GM19193 (cell line): ENCODE data around the gene DMGDH.

Experiments used
- POLR2A ChIP-seq: IDR thresholded peaks from 4 replicates; pipeline ENCODE4 v1.6.1; 2011; ENCODE audit not compliant: insufficient read depth, insufficient read length; ENCODE audit errors: extremely low read depth

Gene DMGDH

DNA sequence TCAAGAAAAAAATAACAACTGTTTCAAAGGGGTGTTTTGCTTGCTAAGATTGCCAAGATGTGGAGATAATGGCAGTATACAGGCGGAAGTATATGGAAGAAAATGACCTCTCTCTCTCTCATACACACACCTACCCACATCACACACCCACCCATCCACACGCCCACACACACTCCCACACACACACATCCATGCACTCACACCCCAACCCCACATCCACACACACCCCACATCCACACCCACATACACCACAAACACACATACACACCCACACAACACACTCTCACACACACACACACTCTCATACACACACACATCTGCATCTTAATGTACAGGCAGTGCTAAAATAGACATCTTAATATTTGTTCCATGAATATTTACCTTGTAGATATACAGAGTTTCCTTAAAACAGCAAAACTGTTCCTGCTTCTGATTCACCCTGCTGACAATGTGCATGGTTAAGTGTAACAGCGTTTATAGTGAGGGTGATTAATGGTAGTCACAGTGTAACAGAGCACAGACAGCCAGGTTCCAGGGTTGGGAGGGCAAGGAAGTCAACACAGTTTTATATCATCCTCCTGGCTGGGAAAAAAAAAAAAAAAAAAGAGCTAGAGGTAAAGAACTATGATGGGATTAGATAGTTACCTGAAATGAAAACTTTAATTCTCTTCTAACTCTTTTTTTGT, 8.3 kb upstream of the DMGDH start:
- no peak for TF ChIP-seq POLR2A

DNA sequence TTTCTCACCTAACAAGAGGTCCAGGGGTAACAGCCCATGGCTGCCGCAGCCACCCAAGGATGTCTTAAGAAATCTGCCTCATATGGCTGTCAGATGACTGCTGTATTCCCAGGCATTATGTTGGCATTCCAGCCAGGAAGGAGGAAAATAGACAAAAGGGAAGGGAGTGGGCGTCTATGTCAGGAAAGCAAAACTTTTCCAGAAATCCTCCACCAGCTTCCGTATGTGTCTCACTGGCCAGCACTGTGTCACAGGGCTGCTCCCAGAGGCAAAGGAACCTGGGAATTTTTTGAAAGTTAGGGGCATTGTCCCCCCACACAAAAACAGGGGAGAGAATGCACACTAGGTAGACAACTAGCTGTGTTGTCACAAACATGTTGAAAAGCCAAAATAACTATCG, 7.3 kb upstream of the DMGDH start:
- no peak for TF ChIP-seq POLR2A

DNA sequence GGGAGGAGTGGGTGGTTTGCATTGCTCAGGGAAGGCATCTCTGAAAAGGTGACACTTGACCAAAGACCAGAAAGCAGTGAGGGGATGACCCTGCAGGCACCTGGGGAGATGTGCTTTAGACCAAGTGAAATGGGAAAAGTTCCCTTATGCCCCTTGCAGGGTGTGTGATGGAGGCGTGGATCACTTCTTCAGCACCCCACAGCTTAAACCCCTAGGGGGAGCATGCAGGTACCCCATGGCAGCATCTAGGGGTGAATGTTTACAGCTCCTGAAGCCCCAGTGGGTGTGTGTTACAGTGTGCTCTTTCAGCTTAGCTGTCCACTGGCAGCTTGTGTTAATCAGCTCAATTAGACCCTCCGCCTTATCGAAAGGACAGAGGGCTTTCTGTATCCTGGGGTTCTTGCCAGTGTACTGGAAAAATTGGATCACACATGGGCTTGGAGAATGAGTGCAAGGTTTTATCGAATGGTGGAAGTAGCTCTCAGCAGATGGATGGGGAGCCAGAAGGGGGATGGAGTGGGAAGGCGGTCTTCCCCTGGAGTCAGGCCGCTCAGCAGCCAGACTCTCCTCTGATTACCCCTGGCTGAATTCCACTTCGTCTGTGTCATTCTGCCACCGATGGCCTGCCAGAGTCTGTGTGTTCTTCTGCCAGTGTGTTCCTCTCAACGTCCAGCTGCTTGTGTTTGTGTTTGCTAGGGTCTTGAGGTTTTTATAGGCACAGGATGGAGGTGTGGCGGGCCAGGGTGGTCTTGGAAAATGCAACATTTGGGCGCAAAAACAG, 6.4 kb upstream of the DMGDH start:
- TF ChIP-seq POLR2A = no peak

DNA sequence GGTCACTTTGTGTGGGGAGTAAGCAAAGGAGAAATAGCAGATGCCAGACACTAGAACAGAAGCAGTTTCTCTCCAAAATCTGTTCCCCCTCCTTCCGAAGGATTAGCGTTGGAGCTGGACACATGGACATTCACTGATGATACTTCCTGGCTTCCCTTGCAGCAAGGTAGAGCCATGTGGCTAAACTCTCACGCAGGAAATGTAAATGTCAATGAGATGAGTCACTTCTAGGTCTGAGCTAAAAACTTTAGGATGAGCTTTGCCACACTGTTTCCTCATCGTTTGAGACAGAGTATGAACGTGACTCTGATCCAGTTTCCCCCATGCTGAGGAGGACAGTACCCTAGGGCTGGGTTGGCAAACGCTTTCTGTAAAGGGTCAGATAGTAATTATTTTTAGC, 5.2 kb upstream of the DMGDH start:
- no peak for TF ChIP-seq POLR2A

DNA sequence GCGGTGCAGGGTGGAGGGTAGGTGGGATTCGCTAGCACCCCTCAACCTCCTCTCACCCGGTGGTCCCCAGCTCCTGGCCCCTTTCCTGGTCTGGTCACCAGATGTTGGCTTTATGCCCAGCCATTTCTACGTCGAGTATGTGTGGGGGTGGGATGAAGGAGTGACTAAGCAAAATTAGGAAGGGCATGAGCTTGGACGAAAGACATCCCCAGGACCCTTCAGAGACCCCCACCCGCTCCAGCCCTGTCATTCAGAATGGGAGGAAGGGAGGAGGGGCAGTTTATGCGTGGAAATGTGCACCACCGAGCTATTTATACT, 835 bp upstream of the DMGDH start:
- no peak for TF ChIP-seq POLR2A

DNA sequence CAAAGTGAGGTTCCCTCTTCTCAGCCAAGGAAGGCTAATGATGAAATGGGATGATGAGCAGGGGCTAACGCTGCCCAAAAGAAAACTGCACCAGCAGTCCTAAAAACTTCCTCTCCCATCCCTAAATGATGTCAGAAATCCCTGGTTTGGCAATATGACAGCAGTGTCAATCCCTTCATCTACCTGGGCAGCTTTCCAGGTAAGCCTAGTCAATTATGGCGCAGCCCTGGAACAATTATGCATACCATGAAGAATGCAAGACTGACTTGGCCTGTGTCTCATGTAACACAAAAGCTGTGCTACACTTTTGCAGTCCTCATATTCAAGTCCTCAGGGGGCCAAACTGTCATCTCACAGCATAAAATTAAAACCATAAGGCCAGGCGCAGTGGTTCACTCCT, 7.0 kb downstream of the DMGDH start:
- no peak for TF ChIP-seq POLR2A

DNA sequence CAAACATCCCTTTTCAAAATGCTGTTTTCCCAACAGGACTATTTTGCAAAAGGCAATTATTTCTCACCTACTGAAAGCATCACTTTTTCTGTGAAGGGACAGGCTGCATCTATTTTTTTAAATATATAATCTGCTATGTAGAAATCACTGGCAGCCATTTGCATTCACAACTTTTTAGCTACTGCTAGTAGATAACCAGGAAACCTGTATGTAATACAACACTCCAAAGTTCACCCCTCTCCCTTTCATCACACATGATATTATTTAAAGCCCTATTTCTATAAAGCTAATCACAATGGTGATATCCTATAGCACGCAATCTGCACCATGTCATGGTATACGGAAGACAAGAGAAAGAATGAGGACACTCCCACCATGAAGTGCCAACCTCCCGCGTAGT, 9.8 kb downstream of the DMGDH start:
- no peak for TF ChIP-seq POLR2A

DNA sequence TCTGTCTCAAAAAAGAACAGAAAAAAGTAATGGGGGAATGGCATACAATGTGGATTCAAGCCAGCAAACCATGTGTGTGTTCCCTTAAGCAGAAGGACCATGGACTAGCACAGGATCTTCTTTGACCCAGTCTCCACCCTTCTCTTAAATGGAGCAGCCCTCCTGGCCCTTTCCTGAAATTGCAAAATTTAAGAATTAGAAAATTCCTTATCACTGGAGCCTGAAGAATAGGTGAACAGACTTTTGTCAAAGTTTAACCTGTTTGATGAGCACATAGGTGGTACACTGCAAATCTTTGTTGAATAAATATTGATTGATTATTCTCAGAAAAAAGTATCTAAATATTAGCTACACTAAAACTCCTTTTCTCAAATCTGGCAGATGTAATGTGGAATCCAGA, 12.6 kb downstream of the DMGDH start:
- TF ChIP-seq POLR2A = no peak

DNA sequence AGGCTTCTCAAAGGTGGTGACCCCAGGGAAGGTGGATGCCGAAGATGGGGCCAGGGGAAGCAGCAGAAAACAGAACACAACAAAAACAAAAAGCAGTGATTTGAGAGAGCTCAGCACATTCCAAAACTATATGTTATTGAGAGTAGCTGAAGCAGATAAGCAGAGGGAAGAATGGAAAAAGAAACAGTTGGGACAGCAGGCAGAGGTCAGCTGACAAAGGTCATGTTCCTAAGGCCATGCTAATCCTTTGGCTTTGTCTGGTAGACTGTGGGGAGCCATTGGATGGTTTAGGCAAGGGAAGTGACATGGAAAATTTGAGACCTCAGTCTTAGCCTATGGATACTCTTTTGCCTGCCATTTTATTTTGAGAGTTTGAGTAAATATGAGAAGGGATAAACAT, 14.5 kb downstream of the DMGDH start:
- no peak for TF ChIP-seq POLR2A

DNA sequence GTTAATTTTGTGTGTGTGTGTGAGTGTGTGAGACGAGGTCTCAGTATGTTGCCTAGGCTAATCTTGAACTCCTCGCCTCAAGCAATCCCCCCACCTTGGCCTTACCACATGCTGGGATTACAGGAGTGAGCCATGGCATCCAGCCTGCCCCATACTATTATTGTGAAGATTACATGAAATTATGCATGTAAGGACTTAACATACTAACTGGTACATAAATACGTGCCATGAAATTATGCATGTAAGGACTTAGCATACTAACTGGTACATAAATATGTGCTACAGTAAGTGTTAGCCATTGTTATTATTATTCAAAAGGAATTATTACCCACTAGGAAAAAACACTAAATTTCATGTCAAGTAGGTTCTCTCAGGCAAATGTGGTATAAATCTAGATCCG, 16.2 kb downstream of the DMGDH start:
- no peak for TF ChIP-seq POLR2A

DNA sequence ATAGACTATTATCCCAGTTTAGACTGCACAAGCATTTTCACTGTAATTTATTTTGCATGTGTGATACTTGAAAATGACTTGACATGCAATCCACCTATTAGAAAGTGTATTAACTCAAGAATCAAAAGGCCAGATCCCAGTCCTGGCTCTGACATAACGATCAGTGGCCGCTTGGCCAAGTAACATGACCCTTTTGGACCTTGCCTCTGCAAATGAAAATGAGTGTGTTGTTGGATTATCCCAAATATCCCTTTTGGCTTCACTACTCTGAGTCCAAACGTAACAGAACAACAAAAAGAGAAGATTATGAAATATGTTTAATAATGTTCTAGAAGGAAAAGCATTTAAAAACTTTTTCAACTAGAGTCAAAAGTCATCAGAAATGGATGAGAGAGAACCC, 19.0 kb downstream of the DMGDH start:
- no peak for TF ChIP-seq POLR2A

DNA sequence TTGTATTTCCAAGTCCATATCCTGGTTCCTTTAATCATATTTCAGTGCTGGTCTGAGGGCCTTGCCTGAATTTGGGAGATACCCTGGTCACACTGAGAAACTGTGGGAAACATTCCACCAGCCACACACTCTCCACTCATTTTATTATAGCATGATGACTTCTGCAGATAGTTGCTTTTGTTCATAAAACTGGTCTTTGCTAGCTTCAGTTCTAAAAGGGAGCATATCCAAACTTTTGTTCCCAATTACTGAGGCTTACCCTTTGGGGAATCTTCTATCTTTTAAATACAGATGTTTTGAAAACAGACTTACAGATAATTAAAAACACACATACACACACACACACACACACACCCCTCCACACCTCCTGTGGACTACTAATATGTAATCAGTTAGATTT, 21.0 kb downstream of the DMGDH start:
- no peak for TF ChIP-seq POLR2A

DNA sequence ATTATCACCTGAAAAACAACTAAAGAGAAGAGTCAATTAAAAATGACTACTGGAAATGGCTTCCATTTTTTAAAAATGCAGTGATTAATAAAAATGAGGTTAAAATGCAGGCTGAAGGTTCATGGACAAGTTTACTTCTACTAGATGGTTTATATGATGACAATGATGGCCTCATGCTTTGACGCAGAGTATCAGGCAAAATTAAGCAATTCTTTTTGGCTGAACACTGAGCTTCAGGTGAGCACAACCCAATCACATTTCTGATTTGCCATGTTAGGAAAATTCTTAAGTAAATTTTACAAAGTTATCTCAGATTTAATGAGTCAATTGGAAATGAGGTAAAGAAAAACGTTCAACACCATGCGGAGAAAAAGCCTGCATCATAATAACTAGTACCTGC, 22.3 kb downstream of the DMGDH start:
- no peak for TF ChIP-seq POLR2A

DNA sequence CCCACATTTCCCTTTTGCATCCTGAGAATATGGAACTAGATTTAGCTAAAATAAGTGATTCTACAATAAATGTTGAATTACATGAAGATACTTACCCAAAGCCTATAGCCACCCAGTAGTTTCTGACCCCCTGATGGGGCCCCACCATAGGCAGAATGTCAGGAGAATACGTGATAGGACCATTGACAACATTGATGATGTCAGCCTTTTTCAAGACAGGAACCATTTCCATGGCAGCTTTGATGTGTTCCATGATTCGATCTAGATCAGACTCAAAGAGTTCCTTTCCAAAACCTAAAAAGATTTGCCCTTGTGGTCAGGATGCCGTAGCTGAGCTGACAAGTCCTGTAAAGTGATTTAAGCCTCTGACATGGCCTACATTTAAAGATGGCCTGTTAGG, 27.3 kb downstream of the DMGDH start:
- no peak for TF ChIP-seq POLR2A

DNA sequence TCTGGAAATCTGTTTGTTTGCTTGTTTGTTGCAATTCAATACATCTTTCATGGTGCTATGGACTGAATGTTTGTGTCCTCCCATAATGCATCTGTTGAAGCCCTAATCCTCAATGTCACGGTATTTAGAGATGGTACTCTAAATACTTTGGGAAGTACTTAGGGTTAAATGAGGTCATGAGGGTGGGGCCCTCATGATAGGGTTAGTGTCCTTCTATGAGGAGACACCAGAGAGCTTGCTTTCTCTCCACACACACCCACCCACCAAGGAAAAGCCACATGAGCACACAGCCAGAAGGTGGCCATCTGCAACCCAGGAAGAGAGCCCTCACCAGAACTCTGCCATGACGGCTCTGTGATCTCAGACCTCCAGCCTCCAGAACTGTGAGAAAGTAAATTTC, 32.7 kb downstream of the DMGDH start:
- TF ChIP-seq POLR2A = no peak

DNA sequence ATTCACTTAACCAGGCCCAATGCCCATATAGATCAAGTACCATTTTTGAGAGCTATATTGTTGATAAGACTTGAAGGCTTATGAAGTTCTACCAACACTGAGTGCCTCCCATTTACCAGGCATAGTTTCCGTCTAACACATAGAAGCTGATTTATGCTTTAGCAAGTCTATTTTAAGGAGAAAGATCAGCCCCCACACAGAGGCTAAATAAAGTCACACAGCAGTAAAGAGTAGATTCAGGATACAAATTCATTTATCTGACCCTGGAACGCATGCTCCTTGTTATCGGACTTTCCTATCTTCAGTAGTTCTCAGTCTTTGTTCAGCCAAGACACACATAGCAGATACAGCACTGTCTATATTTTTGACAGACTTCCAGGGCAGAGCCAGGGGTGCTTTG, 34.2 kb downstream of the DMGDH start:
- TF ChIP-seq POLR2A = no peak

DNA sequence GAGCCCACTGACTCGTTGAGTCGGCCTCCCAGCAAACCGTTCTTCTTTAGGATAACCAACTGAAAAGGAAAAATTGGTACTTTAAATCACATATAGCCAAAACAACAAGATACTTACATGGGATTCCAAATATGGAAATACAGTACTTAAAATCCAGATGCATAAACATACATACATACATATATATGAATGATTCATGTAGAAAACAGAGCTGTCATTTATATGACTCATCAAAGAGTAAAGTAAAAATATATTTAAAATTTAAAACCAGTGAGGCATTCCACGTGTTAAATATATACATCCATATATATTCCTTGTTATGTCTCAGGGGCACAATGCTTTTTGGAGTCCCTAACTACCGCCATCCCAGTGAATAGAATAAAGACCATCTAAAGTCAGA, 36.7 kb downstream of the DMGDH start:
- TF ChIP-seq POLR2A = no peak
